ENCODE data around the gene DLGAP5. TPM values are rescaled to one million over a fixed set of nuclear protein-coding genes. Genes with fewer than 3 reads are reported as not detected.

Gene DLGAP5
- total and polyA plus RNA-seq, 2 of the 13 experiments (the other 11 are each of a cell fraction or from before 2014, with no cell fraction given): 7.7 to 55.8 TPM

GRCh38 chr14:55107766-55108554 is 83.4 kb downstream of the DLGAP5 start (continued):
- TF ChIP-seq DZIP1 (CRISPR knock-in tag; IDR thresholded peaks at IDR 0.05) (peak; percentile 70; the same call in 1 of the 2 replicates), THAP9 (CRISPR knock-in tag; IDR thresholded peaks at IDR 0.05; ENCODE audit: borderline replicate concordance) (peak; percentile 78), HINFP (CRISPR knock-in tag; IDR thresholded peaks at IDR 0.05; ENCODE audit: low read depth) (peak; percentile 40; the same call in 1 of the 2 replicates), BORCS8-MEF2B (CRISPR knock-in tag; IDR thresholded peaks at IDR 0.05) (peak; percentile 79), EP300 (IDR thresholded peaks at IDR 0.05; ENCODE audit: low read depth in 2 of 2, low read length in 2 of 2) (peak in 1 of 2 experiments; percentile 38; a peak in 1 of 4 replicates), EP300 (CRISPR knock-in tag; IDR thresholded peaks at IDR 0.05; ENCODE audit: borderline replicate concordance) (no peak; the same call in none of the 2 replicates), MAZ (IDR thresholded peaks at IDR 0.05; ENCODE audit: borderline replicate concordance, low read depth, low read length) (0 out of 2 replicates have a peak, but pooled peaks have one; percentile 39), MAZ (CRISPR knock-in tag; IDR thresholded peaks at IDR 0.05; ENCODE audit: low read depth) (peak; percentile 58; the same call in 1 of the 2 replicates), ZBTB34 (CRISPR knock-in tag; IDR thresholded peaks at IDR 0.05) (no peak), ZNF619 (CRISPR knock-in tag; IDR thresholded peaks at IDR 0.05) (no peak; the same call in 1 of the 2 replicates), AKNA (CRISPR knock-in tag; IDR thresholded peaks at IDR 0.05; ENCODE audit: borderline replicate concordance) (peak; percentile 87), KDM5B (CRISPR knock-in tag; IDR thresholded peaks at IDR 0.05; ENCODE audit: borderline replicate concordance) (peak; percentile 92; the same call in 1 of the 2 replicates), ZBTB38 (CRISPR knock-in tag; IDR thresholded peaks at IDR 0.05) (peak; percentile 74)
